Heart left ventricle (tissue), 16 donors: ENCODE data around the gene PREP. TPM values are rescaled to one million over a fixed set of nuclear protein-coding genes. Genes with fewer than 3 reads are reported as not detected.

Experiments used
- ATAC-seq, 4 donors: fragments of 200-7000 bp; cut with Tn5 transposase; one replicate each; pipeline ENCODE4 v1.9.1; 2020 to 2022; ENCODE audit warnings: moderate library complexity in 4 of 4, mild to moderate bottlenecking in 3 of 4, moderate number of reproducible peaks in 1 of 4
- DNase-seq, 5 donors: peaks; one replicate each; pipeline ENCODE4 v3.0.0-alpha.2; 2020
- H3K27ac ChIP-seq, 12 donors: fragments of 200-600 bp; sonication (generic) in 4 of 12; one replicate each; pipeline versions ENCODE4 v1.5.0 to v1.8.0; 2016 to 2022; ENCODE audit warnings: mild to moderate bottlenecking in 2 of 12
- H3K27me3 ChIP-seq, 9 donors: fragments of 200-600 bp; sonication (generic) in 2 of 9; one replicate each; pipeline versions ENCODE4 v1.5.1 to v1.8.0; 2016 to 2022; ENCODE audit warnings: mild to moderate bottlenecking in 3 of 9
- H3K36me3 ChIP-seq, 9 donors: fragments of 200-600 bp; sonication (generic) in 2 of 9; one replicate each; pipeline versions ENCODE4 v1.5.0 to v1.8.0; 2018 to 2022; ENCODE audit warnings: mild to moderate bottlenecking in 2 of 9
- H3K4me1 ChIP-seq, 12 donors: fragments of 200-600 bp; sonication (generic) in 4 of 12; one replicate each; pipeline versions ENCODE4 v1.5.0 to v1.8.0; 2016 to 2022; ENCODE audit warnings: mild to moderate bottlenecking in 3 of 12
- H3K4me3 ChIP-seq, 12 donors: fragments of 200-600 bp; sonication (generic) in 4 of 12; one replicate each; pipeline versions ENCODE4 v1.5.0 to v1.8.0; 2017 to 2022; ENCODE audit warnings: mild to moderate bottlenecking in 9 of 12, moderate library complexity in 4 of 12
- H3K9me3 ChIP-seq, 12 donors: fragments of 200-600 bp; sonication (generic) in 4 of 12; one replicate each; pipeline versions ENCODE4 v1.5.0 to v1.8.0; 2016 to 2022; ENCODE audit warnings: mild to moderate bottlenecking in 1 of 12
- POLR2A ChIP-seq, 2 donors: fragments of 450-650 bp; IDR thresholded peaks; one replicate each; pipeline ENCODE4 v1.6.1; 2017; ENCODE audit warnings: antibody characterized with exemption in 2 of 2, mild to moderate bottlenecking in 2 of 2, moderate library complexity in 2 of 2
- WGBS, 4 donors: extraction: QIAGEN DNeasy Blood & Tissue Kit in 2 of 4; methylation state at CpG; one replicate each; pipeline versions ENCODE4 v1.1.5 to v1.1.7; 2013 to 2018; 5-methylcytosine and 5-hydroxymethylcytosine counted together
- intact Hi-C, 10 donors: fragments of 100-400 bp; cut with DNase I; formaldehyde crosslinking; loops; one replicate each; pipeline versions ENCODE4 v1.11.1 to v1.14.2; 2022
- polyA plus RNA-seq, 2 donors: library from polyadenylated mRNA; stranded (reverse); fragments of 200-250 nt; gene quantifications; one replicate each; pipeline ENCODE4 v1.2.3, GENCODE V29; 2013
- total RNA-seq, 9 donors: library from RNA; depleted of rRNA in 2 of 9; stranded (reverse); fragments of >200 nt in 2 of 9; fragmentation: NEBNext Ultra II Directional in 3 of 9; extraction: Animal tissue kit (Norgen Biotek cat#: 25700) in 3 of 9; gene quantifications; one replicate each; pipeline versions ENCODE4 v1.1.0 to v1.2.4, GENCODE V29; 2016 to 2023
- TF ChIP-seq, protein P1 (sequence below), 12 donors: fragments of 200-600 bp; sonication (generic) in 4 of 12; IDR thresholded peaks; one replicate each; pipeline versions ENCODE4 v1.5.0 to v1.8.0; 2018 to 2022; ENCODE audit warnings: antibody characterized with exemption in 12 of 12, mild to moderate bottlenecking in 5 of 12
- donor health status: ischemic (EF 13 %, LVEDD 7.1; RV severe dilation, severe dysfunction).
- donor health status: healthy with polysubstance abuse.
- donor health status: DM: no; HTN: yes; CAD: no.
- donor health status: DM: no; HTN: no; CAD: no.
- donor health status: ischemic (EF 25% LVEDD 6.9; RV normal size, moderate dysfunction).
- donor health status: ischemic (EF 25% LVEDD 5.7; RV mildly dilated, moderate dysfunction).
- donor health status: healthy.
- donor health status: DM: yes; HTN: yes; CAD: no.
- donor health status: ischemic (EF 35%, LVEDD 5.7; RV mildly dilated, moderate dysfunction).
- donor health status: nonischemic (EF 11% LVEDD 7.7; RV severe dilation, severe dysfunction).
- donor health status: DM: yes; HTN: yes; CAD: no.
- donor health status: PGD.
- donor health status: ischemic (EF 29% LVEDD 5.4; RV normal size, mild dysfunction).
- donor health status: nonischemic (EF 23%, LVEDD 6.1; RV moderate dilation, normal function).

PREP gene
- total and polyA plus RNA-seq, 11 donors: 13.1 to 35.9 (median 29.6) TPM

DNA sequence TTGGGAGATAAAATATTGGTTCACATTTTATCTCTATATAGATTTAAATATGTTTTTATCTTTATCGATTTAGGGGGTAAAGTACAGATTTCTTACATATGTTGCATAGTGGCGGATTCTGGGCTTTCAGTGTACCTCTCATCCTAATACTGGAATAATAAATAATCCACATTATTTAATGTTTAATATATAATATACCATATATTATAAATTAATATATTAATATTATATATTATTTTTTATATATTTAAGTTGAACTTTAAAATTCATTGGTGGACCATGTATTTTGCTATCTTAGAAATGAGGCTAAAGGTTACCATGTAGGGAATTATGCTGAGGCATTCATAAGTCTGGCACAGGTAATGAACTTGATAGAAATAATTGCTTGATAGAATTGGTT, 133.5 kb downstream of the PREP start:
- DNase-seq (no peak), ATAC-seq (no peak)
- WGBS, 4 donors: 95 to 98% (median 98%) methylated on average over 2 of the region's 2 CpGs
- Histone ChIP-seq H3K4me1 (peaks cover 0 to 18% (median 10%) of the 10 kb centered on the region in 12 donors), H3K36me3 (no peaks in the 10 kb centered on the region), H3K27me3 (no peaks in the 10 kb centered on the region), H3K4me3 (no peak overlapping the region), H3K9me3 (peaks cover 0 to 9% (median 0%) of the 10 kb centered on the region in 12 donors), H3K27ac (no peak overlapping the region)
- intact Hi-C loops: loop anchor here in 1 of 10 donors (10.0 kb wide), 1 partner anchor 95 kb away; no protein-coding TSS in a partner anchor
- TF ChIP-seq POLR2A (IDR thresholded peaks at IDR 0.05): no peak
- TF ChIP-seq, protein P1, sequence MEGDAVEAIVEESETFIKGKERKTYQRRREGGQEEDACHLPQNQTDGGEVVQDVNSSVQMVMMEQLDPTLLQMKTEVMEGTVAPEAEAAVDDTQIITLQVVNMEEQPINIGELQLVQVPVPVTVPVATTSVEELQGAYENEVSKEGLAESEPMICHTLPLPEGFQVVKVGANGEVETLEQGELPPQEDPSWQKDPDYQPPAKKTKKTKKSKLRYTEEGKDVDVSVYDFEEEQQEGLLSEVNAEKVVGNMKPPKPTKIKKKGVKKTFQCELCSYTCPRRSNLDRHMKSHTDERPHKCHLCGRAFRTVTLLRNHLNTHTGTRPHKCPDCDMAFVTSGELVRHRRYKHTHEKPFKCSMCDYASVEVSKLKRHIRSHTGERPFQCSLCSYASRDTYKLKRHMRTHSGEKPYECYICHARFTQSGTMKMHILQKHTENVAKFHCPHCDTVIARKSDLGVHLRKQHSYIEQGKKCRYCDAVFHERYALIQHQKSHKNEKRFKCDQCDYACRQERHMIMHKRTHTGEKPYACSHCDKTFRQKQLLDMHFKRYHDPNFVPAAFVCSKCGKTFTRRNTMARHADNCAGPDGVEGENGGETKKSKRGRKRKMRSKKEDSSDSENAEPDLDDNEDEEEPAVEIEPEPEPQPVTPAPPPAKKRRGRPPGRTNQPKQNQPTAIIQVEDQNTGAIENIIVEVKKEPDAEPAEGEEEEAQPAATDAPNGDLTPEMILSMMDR (IDR thresholded peaks at IDR 0.05): no peak

DNA sequence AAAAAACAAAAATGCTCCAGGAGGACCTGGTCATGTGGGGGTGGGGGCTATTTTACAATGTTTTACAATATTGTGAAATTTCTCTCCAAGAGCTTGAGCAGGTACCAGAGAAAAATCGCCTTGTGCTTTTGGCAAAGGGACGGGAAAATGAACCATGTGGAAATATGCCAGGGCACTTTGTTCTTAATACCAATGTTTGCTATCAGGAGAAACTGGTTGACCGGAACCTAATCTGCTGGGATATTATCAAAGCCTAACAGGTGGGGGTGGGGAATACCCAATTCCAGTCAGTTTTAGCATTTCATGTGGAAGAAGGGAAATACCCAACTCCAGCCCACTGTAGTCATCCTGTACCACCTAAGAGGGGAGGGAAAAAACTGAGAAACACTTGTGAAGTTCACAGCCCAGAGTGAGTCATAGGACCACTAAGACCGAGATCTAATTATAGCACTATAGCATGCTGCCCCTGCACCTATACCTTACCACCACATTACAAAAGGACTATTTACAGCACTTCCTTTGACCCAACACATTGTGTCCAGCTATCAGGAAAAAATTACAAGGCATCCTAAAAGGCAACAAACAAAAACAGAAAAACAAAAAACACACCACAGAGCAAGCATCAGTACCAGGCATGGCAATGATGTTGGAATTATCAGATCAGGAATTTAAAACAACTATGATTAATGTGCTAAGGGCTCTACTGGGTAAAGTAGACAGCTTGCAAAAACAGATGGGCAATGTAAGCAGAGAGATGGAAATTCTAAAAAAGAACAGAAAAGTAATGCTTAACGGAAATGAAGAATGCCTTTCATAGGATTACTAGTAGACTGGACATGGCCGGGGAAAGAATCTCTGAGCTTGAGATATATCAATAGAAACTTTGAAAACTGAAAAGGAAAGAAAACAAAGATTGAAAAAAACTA, 138.9 kb downstream of the PREP start:
- no peak overlapping the region for H3K4me3 ChIP-seq
- TF ChIP-seq, protein P1 (IDR thresholded peaks at IDR 0.05): no peak
- no peak for TF ChIP-seq POLR2A (IDR thresholded peaks at IDR 0.05)
- H3K9me3 ChIP-seq: peaks cover 0 to 9% (median 0%) of the 10 kb centered on the region in 12 donors
- no peak overlapping the region for H3K27ac ChIP-seq
- no peak for DNase-seq
- intact Hi-C loops: loop anchor here in 1 of 10 donors (10.0 kb wide), 1 partner anchor 89 kb away; no protein-coding TSS in a partner anchor
- 62 to 75% (median 68%) methylated on average over 6 of the region's 6 CpGs for WGBS, 4 donors
- H3K4me1 ChIP-seq: peaks cover 0 to 19% (median 1%) of the 10 kb centered on the region in 12 donors
- no peaks in the 10 kb centered on the region for H3K36me3 ChIP-seq
- H3K27me3 ChIP-seq: no peaks in the 10 kb centered on the region
- no peak for ATAC-seq

DNA sequence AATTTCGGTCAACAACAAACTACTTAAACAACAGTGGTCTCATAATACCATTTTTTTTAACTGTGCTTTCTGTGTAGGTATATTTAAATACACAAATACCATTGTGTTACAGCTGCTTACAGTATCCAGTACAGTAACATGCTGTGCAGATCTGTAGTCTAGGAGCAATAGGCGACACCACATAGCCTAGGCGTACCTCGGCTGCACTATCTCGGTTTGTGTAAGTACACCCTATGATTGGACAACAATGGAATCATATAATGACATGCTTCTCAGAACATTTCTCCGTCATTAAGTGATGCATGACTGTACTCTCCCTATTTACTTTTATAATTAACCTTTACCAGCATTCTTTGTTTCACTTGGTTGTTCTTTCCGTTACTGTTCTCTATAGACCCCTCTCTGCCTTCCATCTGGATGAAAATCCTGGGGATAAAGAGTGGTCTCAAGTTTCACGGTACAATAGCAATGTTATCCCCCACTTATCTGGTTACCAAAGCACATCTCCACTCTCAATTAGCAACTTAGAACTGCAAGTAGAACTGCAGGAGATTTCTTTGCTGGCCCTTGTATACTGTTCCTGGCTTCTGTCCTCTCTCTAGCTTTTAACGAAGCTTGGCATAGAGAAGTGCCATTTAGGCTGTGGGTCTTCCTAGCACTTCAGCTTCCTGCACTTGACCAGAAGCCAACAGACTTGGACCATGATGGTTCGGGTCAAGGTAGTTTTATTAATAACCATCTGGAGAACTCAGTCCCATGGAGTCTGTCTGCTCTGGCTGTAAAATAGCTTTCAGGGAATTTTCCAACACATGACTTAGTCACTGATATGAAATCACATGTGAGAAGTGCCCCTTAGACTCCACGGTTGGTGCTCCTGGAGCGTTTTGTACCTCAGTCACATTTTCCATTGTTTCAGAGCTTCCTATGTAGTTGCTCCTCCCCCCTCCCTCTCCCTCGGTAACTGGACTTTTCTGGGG, 142.7 kb downstream of the PREP start:
- Histone ChIP-seq H3K36me3 (no peaks in the 10 kb centered on the region), H3K27ac (peak overlapping the region in 11 of 12 donors; percentile 1 to 90 (median 71)), H3K4me1 (peaks cover 0 to 25% (median 2%) of the 10 kb centered on the region in 12 donors), H3K9me3 (no peaks in the 10 kb centered on the region), H3K27me3 (no peaks in the 10 kb centered on the region), H3K4me3 (peak overlapping the region in 3 of 12 donors; percentile 3 to 24 (median 8))
- ATAC-seq (peak; percentile 81 to 91 (median 86)), DNase-seq (peak in 3 of 5 donors; percentile 24 to 56 (median 51))
- 37 to 43% (median 42%) methylated on average over 13 of the region's 13 CpGs for WGBS, 4 donors
- no peak for TF ChIP-seq POLR2A (IDR thresholded peaks at IDR 0.05)
- TF ChIP-seq, protein P1 (IDR thresholded peaks at IDR 0.05): no peak
- intact Hi-C loops: loop anchor here in 1 of 10 donors (1.0 to 10.0 kb wide), 2 partner anchors 34 to 85 kb away; no protein-coding TSS in a partner anchor
